IMR-90 (cell line): ENCODE results near the gene HSPA9. TPM values are rescaled to one million over a fixed set of nuclear protein-coding genes. Genes with fewer than 3 reads are reported as not detected.

Experiments used
- ATAC-seq: fragments of 200-7000 bp; cut with Tn5 transposase; 2 replicates; pipeline ENCODE4 v1.9.1; 2020; ENCODE audit warnings: low read depth, mild to moderate bottlenecking, moderate library complexity
- BruUV-seq: library from RNA; stranded (reverse); fragments of 400-500 nt; replicated peaks from 2 replicates; lab custom pipeline; 2021; lab: Mats Ljungman, UMichigan
- CTCF ChIA-PET: fragments of 300-600 bp; formaldehyde crosslinking; extraction: SDS; loops from one replicate; lab custom pipeline; 2021; ENCODE audit warnings: antibody characterized with exemption; lab: Yijun Ruan, JAX
- POLR2A ChIA-PET: fragments of 300-600 bp; sonication (Branson Sonifier 250); formaldehyde crosslinking; loops from one replicate; lab custom pipeline; 2022; ENCODE audit warnings: antibody characterized with exemption; ENCODE audit not compliant: unreplicated experiment; lab: Charles Lee
- DNase-seq: peaks from one replicate; pipeline ENCODE4 v3.0.0; 2013
- H2AFZ ChIP-seq: replicated peaks from 2 replicates; pipeline ENCODE3; 2013; ENCODE audit warnings: low read length, mild to moderate bottlenecking; ENCODE audit not compliant: poor library complexity
- H2AK5ac ChIP-seq: 2 replicates; pipeline ENCODE4 v1.6.1; 2013; ENCODE audit warnings: low read depth, low read length, inconsistent platforms
- H2AK9ac ChIP-seq: replicated peaks from 2 replicates; pipeline ENCODE3; 2013; ENCODE audit warnings: mild to moderate bottlenecking, low read depth, low read length, moderate library complexity; ENCODE audit not compliant: poor library complexity
- H2BK120ac ChIP-seq: 2 replicates; pipeline ENCODE4 v1.6.1; 2013; ENCODE audit warnings: low read depth, low read length, inconsistent platforms
- H2BK15ac ChIP-seq: 3 replicates; pipeline ENCODE4 v1.6.1; 2013; ENCODE audit warnings: low read depth, low read length, inconsistent platforms
- H2BK20ac ChIP-seq: 2 replicates; pipeline ENCODE4 v1.6.1; 2013; ENCODE audit warnings: low read depth, mild to moderate bottlenecking, inconsistent platforms, low read length, moderate library complexity
- H2BK5ac ChIP-seq: 2 replicates; pipeline ENCODE4 v1.6.1; 2013; ENCODE audit warnings: mild to moderate bottlenecking, low read depth, low read length, inconsistent platforms; ENCODE audit not compliant: poor library complexity, severe bottlenecking
- H3K14ac ChIP-seq: replicated peaks from 2 replicates; pipeline ENCODE4 v1.6.1; 2013; ENCODE audit warnings: low read depth, low read length, inconsistent platforms
- H3K18ac ChIP-seq: 2 replicates; pipeline ENCODE4 v1.6.1; 2013; ENCODE audit warnings: low read depth, low read length, control low read depth
- H3K23ac ChIP-seq: 2 replicates; pipeline ENCODE4 v1.6.1; 2013; ENCODE audit warnings: low read depth, low read length, inconsistent platforms
- H3K27ac ChIP-seq: 2 replicates; pipeline ENCODE4 v1.5.1; 2013; ENCODE audit warnings: mild to moderate bottlenecking, control low read depth, low read length; ENCODE audit not compliant: insufficient read depth
- H3K27me3 ChIP-seq: 2 replicates; pipeline ENCODE4 v1.6.1; 2013; ENCODE audit warnings: low read length; ENCODE audit not compliant: control insufficient read depth, insufficient read depth
- H3K36me3 ChIP-seq: 2 replicates; pipeline ENCODE4 v1.6.1; 2013; ENCODE audit warnings: low read length, mixed read lengths; ENCODE audit not compliant: control insufficient read depth, insufficient read depth
- H3K4ac ChIP-seq: 2 replicates; pipeline ENCODE4 v1.6.1; 2013; ENCODE audit warnings: low read depth, low read length, inconsistent platforms
- H3K4me1 ChIP-seq: 2 replicates; pipeline ENCODE4 v1.6.1; 2013; ENCODE audit warnings: low read length, mixed read lengths; ENCODE audit not compliant: control insufficient read depth, insufficient read depth
- H3K4me2 ChIP-seq: 2 replicates; pipeline ENCODE4 v1.6.1; 2013; ENCODE audit warnings: low read depth, mild to moderate bottlenecking, control low read depth, low read length, moderate library complexity
- H3K4me3 ChIP-seq: 2 replicates; pipeline ENCODE4 v1.5.1; 2013; ENCODE audit warnings: low read depth, mild to moderate bottlenecking, control low read depth, low read length, moderate library complexity; ENCODE audit not compliant: insufficient read depth
- H3K56ac ChIP-seq: 2 replicates; pipeline ENCODE4 v1.6.1; 2013; ENCODE audit warnings: low read length, inconsistent platforms; ENCODE audit not compliant: insufficient read depth; ENCODE audit errors: extremely low read depth
- H3K79me1 ChIP-seq, 2 experiments: 2 replicates each; pipeline ENCODE4 v1.6.1; 2013; ENCODE audit warnings: low read length in 2 of 2, inconsistent platforms in 1 of 2, low read depth in 1 of 2
- H3K9ac ChIP-seq: 2 replicates; pipeline ENCODE4 v1.6.1; 2013; ENCODE audit warnings: low read depth, low read length, control low read depth
- H3K9me1 ChIP-seq: 2 replicates; pipeline ENCODE4 v1.6.1; 2013; ENCODE audit warnings: low read length, inconsistent platforms; ENCODE audit not compliant: insufficient read depth
- H3K9me3 ChIP-seq: 2 replicates; pipeline ENCODE4 v1.6.1; 2013; ENCODE audit warnings: low read length; ENCODE audit not compliant: control insufficient read depth, insufficient read depth
- H4K20me1 ChIP-seq: 2 replicates; pipeline ENCODE4 v1.6.1; 2013; ENCODE audit warnings: low read length, inconsistent platforms; ENCODE audit not compliant: insufficient read depth
- H4K5ac ChIP-seq: 2 replicates; pipeline ENCODE4 v1.6.1; 2013; ENCODE audit warnings: mild to moderate bottlenecking, low read depth, low read length, control low read depth
- H4K8ac ChIP-seq, 2 experiments: 2 replicates each; pipeline ENCODE4 v1.6.1; 2013; ENCODE audit warnings: low read depth in 2 of 2, low read length in 2 of 2, control low read depth in 1 of 2, inconsistent platforms in 1 of 2
- H4K91ac ChIP-seq: 2 replicates; pipeline ENCODE4 v1.6.1; 2013; ENCODE audit warnings: low read depth, low read length, inconsistent platforms; ENCODE audit not compliant: insufficient read depth
- FOS ChIP-seq: fragments of 150-350 bp; IDR thresholded peaks from 2 replicates; pipeline ENCODE4 v1.6.1; 2016; ENCODE audit warnings: low read depth, low read length
- POLR2A ChIP-seq: IDR thresholded peaks from 2 replicates; pipeline ENCODE4 v1.6.1; 2012; ENCODE audit warnings: mild to moderate bottlenecking, low read depth, low read length
- RAD21 ChIP-seq: IDR thresholded peaks from 2 replicates; pipeline ENCODE4 v1.6.1; 2012; ENCODE audit warnings: low read length, improper control_type of control experiment
- RCOR1 ChIP-seq: IDR thresholded peaks from 2 replicates; pipeline ENCODE4 v1.6.1; 2012; ENCODE audit warnings: mild to moderate bottlenecking, low read length, improper control_type of control experiment; ENCODE audit not compliant: insufficient replicate concordance
- WGBS, 2 experiments: methylation state at CpG; one replicate each; pipeline versions ENCODE4 v1.1.5 to v1.1.7; 2013; ENCODE audit warnings: missing lambda C conversion rate in 2 of 2; ENCODE audit not compliant: insufficient read length in 1 of 2; ENCODE audit errors: extremely low coverage in 2 of 2; 5-methylcytosine and 5-hydroxymethylcytosine counted together
- dilution Hi-C: fragments of 300-500 bp; cut with HindIII; formaldehyde crosslinking; loops from one replicate; pipeline ENCODE4 v1.14.3; 2018; ENCODE audit warnings: low sequenced_read_pairs; ENCODE audit not compliant: unreplicated experiment
- in situ Hi-C: fragments of 300-500 bp; cut with MboI; formaldehyde crosslinking; loops from 3 replicates; pipeline ENCODE4 v1.14.3; 2019; ENCODE audit warnings: low sequenced_read_pairs, inconsistent platforms, mixed read lengths
- intact Hi-C: fragments of 100-400 bp; cut with micrococcal nuclease; formaldehyde crosslinking; loops from 2 replicates; pipeline ENCODE4 v1.10.0; 2022
- microRNA-seq, 2 experiments: library from miRNA; stranded (forward) in 1 of 2; unstranded in 1 of 2; fragments of 10-50 nt in 1 of 2; fragments of <30 nt in 1 of 2; gene quantifications in 1 of 2; microRNA quantifications in 1 of 2; one replicate each; pipeline versions ENCODE3 to v1.1.0; 2013 to 2020; ENCODE audit not compliant: insufficient read depth in 1 of 2, insufficient read length in 1 of 2, unreplicated experiment in 1 of 2
- polyA plus RNA-seq, 3 experiments: library from polyadenylated mRNA; depleted of rRNA; stranded (reverse); fragments of >200 nt; gene quantifications; 2 replicates each; pipeline ENCODE4 v1.2.3, GENCODE V29; 2012; ENCODE audit warnings: low replicate concordance in 1 of 3
- small RNA-seq, 5 experiments: library from RNA; depleted of rRNA; stranded (forward); fragments of <200 nt; gene quantifications; one replicate each; pipeline ENCODE3, GENCODE V24; 2012
- total RNA-seq: library from RNA; depleted of rRNA; stranded (reverse); fragments of >200 nt; gene quantifications from 2 replicates; pipeline ENCODE4 v1.2.3, GENCODE V29; 2012; rRNA removed
- TF ChIP-seq, protein P1 (sequence below): fragments of 150-350 bp; IDR thresholded peaks from 2 replicates; pipeline ENCODE4 v1.6.1; 2017; ENCODE audit warnings: mild to moderate bottlenecking, antibody characterized with exemption, low read length, low read depth

Gene HSPA9
- total and polyA plus RNA-seq, 2 of the 4 experiments (the other 2 are of a cell fraction), result 157 to 472 TPM

DNA sequence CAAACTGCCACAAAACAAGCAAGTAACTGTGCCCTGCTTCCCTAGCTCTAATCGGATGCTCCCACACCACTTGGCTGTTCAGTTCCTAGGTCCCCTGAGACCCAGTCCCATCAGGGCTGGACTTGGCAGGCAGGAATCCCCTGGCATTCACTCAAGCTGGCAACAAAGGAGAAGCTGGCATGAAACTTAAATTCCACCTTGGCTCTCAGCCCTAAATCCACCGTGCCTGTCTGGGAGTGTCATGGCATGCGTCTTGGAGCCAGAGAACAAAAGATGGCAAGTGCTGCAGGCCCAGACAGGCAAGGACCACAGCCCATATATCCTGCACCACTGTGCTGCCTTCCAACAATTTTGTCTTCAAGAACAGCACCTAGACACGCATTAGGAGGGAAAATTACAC lies 70.4 kb downstream of the HSPA9 start:
- no peak for ATAC-seq

More for the DNA sequence above, 70.4 kb downstream of the HSPA9 start:
- Histone ChIP-seq H2BK120ac (no peak overlapping the region), H4K5ac (no peak overlapping the region), H3K9ac (no peak overlapping the region), H2AK5ac (no peak overlapping the region), H2BK20ac (no peak overlapping the region), H3K4ac (no peak overlapping the region), H3K4me3 (no peak overlapping the region), H3K23ac (no peak overlapping the region), H3K14ac (no peak overlapping the region), H3K36me3 (peaks cover 16% of the 10 kb centered on the region), H3K9me3 (no peaks in the 10 kb centered on the region), H2AK9ac (no peak overlapping the region), H3K4me2 (no peak overlapping the region), H4K91ac (no peak overlapping the region), H2BK15ac (no peak overlapping the region), H4K8ac (no peak overlapping the region), H3K4me1 (peaks cover 11% of the 10 kb centered on the region), H2BK5ac (no peak overlapping the region), H3K56ac (no peak overlapping the region), H3K79me1 (peaks cover 16 to 35% of the 10 kb centered on the region in 2 experiments; a peak in 3 of 4 replicates), H3K18ac (no peak overlapping the region), H2AFZ (no peak overlapping the region), H3K27me3 (no peaks in the 10 kb centered on the region), H4K20me1 (peaks cover 26% of the 10 kb centered on the region), H3K27ac (no peak overlapping the region), H3K9me1 (no peaks in the 10 kb centered on the region; the same call in 1 of the 2 replicates)
- DNase-seq, result no peak
- no TSS peak for BruUV-seq
- TF ChIP-seq FOS (no peak), POLR2A (no peak), RAD21 (no peak), RCOR1 (no peak)
- TF ChIP-seq, protein P1, sequence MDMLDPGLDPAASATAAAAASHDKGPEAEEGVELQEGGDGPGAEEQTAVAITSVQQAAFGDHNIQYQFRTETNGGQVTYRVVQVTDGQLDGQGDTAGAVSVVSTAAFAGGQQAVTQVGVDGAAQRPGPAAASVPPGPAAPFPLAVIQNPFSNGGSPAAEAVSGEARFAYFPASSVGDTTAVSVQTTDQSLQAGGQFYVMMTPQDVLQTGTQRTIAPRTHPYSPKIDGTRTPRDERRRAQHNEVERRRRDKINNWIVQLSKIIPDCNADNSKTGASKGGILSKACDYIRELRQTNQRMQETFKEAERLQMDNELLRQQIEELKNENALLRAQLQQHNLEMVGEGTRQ, result no peak
- in situ Hi-C loops, result no loop called here
- dilution Hi-C loops, result no loop called here
- ChIA-PET CTCF (interaction anchor here (1.2 to 2.7 kb wide), 3 partner anchors 38 to 60 kb away, joined by 3 to 10 read pairs (median 3); partner anchors contain the start of gene ETF1), POLR2A (no interaction called here)
- intact Hi-C loops, result no loop called here
- 20% methylated on average over 2 of the region's 4 CpGs; no CpG with 5 or more reads in 1 of the 2 experiments for WGBS, 2 experiments

Small RNAs within 50 kb of the gene (microRNA-seq; reads per million reads assigned to microRNA genes)
- gene RF00154 (ENCODE audit: insufficient read depth, insufficient read length) (5.2 reads per million), gene RF01210 (ENCODE audit: insufficient read depth, insufficient read length) (not detected), gene SNORD63 (ENCODE audit: insufficient read depth, insufficient read length) (2,568 reads per million, percentile 95 among the genes with 10 or more reads in this experiment)

Small RNAs within 50 kb of the gene (small RNA-seq; reads per million reads assigned to genes)
- 1.5 to 10.2 (median 6.1) reads per million in 5 experiments for gene RF00154
- 0 reads per million in 5 experiments for gene RF01210
- 254 to 1,357 (median 469) reads per million in 5 experiments for gene SNORD63

Other genes with a start within 250 kb of the HSPA9 start
- gene CDC25C, start 243.6 kb downstream of the HSPA9 start, total RNA-seq, result 7.5 and 8.2 TPM in 2 replicates
- 6.9 and 7.3 TPM in 2 replicates for gene CDC25C, start 243.6 kb downstream of the HSPA9 start, polyA plus RNA-seq (2012; rRNA removed)
- 21.5 and 23.1 TPM in 2 replicates for gene FAM53C, start 237.1 kb downstream of the HSPA9 start, total RNA-seq
- 25.6 and 27.5 TPM in 2 replicates for gene FAM53C, start 237.1 kb downstream of the HSPA9 start, polyA plus RNA-seq (2012; rRNA removed)
- 35.8 and 36.7 TPM in 2 replicates for gene KDM3B, start 222.7 kb downstream of the HSPA9 start, total RNA-seq
- gene KDM3B, start 222.7 kb downstream of the HSPA9 start, polyA plus RNA-seq (2012; rRNA removed), result 17.1 and 19.4 TPM in 2 replicates
- 12.4 and 20.3 TPM in 2 replicates for gene REEP2, start 136.3 kb downstream of the HSPA9 start, total RNA-seq
- 17.0 and 17.1 TPM in 2 replicates for gene REEP2, start 136.3 kb downstream of the HSPA9 start, polyA plus RNA-seq (2012; rRNA removed)
- gene EGR1, start 109.9 kb downstream of the HSPA9 start, total RNA-seq, result 2.9 and 5.8 TPM in 2 replicates
- 104 and 180 TPM in 2 replicates for gene EGR1, start 109.9 kb downstream of the HSPA9 start, polyA plus RNA-seq (2012; rRNA removed)
- 126 and 144 TPM in 2 replicates for gene ETF1, start 32.2 kb downstream of the HSPA9 start, total RNA-seq
- gene ETF1, start 32.2 kb downstream of the HSPA9 start, polyA plus RNA-seq (2012; rRNA removed), result 45.4 and 53.2 TPM in 2 replicates
- 395 and 471 TPM in 2 replicates for gene CTNNA1, start 178.0 kb upstream of the HSPA9 start, total RNA-seq
- gene CTNNA1, start 178.0 kb upstream of the HSPA9 start, polyA plus RNA-seq (2012; rRNA removed), result 192 and 220 TPM in 2 replicates